GM19351 (cell line): ENCODE measurements around the gene WNK3.

Source experiments
- ATAC-seq: cut with Tn5 transposase; IDR thresholded peaks from one replicate; pipeline ENCODE4 v1.9.1; 2021; ENCODE audit warnings: mild to moderate bottlenecking, moderate library complexity; ENCODE audit not compliant: unreplicated experiment

WNK3 gene

GRCh38 chrX:54246866-54247265, 111.0 kb downstream of the WNK3 start:
- ATAC-seq, result no peak

GRCh38 chrX:54238588-54238987, 119.3 kb downstream of the WNK3 start:
- no peak for ATAC-seq

DNA sequence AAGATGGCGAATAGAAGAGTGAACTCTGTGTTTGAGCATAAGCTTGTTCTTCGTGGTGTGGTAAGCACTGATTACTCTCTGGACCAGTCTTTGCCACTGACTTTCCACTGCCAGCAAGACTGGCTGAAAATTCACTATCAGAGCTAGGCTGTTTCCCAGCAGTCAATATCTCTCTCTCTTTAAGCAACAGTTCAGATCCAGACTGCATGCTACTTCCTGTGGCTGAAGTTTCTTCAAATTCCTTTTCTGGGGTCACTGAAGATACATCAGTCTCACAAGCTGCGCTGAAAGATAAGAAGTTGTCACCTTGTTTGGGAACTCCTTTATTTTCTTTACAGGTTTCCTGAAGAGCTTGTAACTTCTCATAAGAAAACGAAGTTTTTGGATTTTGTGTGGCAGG, 120.8 kb downstream of the WNK3 start:
- ATAC-seq, result no peak

DNA sequence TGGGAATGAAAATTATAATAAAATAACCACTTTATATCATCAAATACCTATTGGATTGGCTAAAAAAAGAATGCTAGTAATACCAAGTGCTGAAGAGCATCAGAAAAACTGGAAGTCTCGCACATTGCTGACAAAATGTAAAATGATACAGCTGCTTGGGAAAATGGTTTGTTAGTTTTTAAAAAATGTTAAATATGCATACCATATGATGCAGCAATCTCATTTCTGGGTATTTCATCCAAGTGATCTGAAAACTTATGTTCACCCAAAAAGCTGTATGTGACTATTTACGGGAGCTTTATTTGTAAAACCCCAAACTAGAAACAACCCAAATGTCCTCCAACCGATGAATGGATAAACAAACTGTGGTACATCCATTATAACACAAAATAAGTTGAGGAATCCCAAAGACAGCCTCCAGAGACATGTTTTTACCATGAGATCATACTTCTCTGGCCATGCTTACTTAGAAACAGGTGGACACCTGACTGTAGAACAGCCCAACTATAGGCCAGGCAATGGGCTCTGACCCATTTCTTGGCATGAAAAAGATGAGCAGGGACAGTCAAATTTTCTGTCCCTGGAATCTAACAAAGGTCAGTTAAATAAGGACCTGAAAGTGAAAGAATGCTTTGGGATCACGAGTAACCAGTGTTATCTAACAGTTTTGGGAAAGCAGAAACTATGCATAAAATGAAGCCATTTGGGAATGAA, 127.3 kb downstream of the WNK3 start:
- ATAC-seq, result no peak

- no peak for ATAC-seq
Measured at GRCh38 chrX:54223581-54223980, 134.3 kb downstream of the WNK3 start.

GRCh38 chrX:54213603-54214002, 144.2 kb downstream of the WNK3 start:
- ATAC-seq, result no peak

DNA sequence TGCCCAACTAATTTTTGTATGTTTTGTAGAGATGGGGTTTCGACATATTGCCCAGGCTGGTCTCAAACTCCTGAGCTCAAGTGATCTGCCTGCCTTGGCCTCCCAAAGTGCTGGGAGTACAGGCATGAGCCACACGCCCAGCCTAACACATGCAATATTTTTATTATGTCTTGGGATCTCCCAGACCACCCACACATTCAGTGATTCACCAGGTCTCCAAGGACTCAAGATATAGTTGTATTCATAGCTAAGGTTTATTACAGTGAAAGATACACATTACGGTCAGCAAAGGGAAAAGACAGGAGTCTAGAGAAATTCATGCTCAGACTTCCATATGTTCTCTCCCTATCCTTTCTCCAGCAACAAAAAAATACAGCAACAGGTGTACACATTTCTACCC, 149.3 kb downstream of the WNK3 start:
- no peak for ATAC-seq

GRCh38 chrX:54198262-54198661, 159.6 kb downstream of the WNK3 start:
- no peak for ATAC-seq

DNA sequence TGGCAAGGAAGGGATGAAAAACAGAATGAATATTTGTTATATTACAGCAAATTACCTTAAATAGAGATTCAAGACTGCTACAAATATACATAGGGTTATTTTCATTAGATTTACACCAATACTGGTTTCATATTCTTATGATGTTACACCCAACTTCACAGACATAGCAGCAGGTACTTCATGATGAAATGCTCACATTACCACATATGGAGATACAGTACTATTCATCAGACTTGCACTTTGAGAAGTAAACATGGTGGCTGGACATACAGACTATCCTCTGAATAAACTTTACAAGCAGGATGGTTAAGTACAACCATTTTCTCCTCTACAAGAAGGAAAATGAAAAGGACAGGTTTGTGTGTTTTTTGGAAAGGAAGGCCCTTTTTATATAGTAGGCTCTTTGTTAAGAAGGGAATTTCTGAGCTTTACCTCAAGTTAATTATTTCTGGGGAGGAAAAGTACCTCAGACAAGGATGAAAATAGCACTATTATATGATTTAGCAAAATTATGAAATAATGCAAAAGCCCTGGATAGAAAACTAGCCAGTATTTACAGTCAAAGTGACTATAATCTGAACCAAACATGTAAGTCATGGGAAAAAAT, 162.8 kb downstream of the WNK3 start:
- no peak for ATAC-seq

DNA sequence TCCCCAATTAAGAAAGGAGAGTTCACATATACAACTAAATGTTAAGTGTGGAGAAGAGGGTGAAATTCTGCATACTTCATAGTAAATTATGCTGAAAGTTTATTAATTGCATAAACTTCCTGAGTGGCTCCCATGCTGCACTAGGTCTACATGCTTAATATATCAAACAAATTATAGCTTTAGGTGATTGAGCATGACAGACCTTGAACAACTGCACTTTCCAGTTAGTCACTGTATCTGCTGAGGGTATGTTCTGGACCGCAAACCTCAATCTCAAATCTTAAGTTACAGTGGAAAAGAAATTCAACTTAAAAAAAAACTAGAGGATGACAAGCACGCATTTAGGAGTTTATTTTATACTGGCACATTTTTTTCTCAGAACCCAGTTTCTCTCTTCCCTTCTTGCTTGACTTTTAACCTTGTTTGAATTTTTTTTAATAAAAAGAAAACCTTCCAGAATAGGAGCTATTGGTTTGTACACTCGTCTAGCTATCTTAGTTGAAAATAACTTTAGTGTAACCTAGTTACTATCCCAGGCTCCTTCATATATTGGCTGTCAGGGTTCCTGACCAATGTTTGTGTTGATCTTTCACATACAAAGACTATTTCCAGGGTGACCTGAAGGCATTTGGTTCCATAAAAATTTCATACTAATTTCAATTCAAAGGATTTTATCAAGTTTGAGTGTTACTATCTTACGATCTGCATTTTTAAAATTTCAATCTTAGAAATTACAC, 164.6 kb downstream of the WNK3 start:
- no peak for ATAC-seq

DNA sequence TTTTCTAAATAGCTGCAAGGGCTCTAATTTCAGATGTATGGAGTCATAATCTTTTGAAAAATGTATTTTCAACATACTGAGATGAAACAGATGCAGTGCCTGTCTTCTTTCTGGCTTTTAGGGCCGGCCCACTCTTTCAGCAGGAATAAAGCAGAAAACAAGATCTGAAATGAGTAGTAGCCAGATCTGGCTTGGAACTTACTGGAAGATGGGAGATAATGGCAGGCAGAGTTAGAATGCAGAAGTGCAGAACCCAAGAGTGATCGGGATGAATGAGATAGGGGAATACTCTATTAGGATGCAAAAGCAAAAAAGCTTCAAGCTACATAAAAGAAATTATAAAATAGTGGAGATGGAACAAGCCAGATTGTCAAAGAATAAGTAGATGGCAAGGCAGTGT, 173.4 kb downstream of the WNK3 start:
- no peak for ATAC-seq

DNA sequence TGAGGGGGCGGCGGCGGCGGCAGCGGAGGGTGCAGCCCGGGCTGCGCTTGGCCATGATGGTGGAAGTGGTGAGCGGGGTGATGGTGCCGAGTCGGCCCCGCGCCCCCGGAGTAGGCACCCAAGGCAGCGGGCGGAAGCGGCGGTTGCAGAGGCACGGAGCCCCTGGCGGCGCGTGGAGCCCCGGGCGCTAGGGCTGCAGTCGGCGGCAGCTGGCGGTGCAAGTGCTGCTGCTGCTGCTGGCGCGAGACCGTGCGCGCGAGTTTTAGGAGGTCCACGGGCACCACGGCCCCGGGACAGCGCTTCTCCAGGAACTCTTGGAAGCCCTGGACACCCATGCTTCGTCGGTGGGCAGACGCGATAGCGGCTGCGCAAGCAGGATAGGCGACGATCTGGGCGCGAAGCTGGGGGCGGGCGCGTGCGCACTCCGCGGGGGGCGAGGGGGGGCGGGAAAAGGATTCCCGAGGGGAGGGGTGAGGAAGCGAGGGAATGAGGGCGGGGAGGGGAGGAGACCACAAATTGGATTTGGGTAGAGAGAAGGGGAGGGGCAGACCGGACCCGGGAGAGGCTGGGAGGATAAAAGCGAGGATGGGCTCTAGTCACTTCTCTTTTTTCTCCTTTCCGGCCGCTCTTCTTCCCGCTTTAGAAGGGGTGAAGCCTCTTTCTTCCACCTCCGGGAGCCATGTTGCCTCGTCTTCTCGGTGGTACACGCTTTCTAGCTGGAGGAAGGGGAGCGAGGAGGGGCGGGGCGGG, 174.8 kb downstream of the WNK3 start, which contains the start of gene FAM120C:
Gene FAM120C (minus strand): TSS at position 391 of the 750 bp plus-strand sequence. CDS start 56 bp downstream, at position 335.
- ATAC-seq, result peak; percentile 37

DNA sequence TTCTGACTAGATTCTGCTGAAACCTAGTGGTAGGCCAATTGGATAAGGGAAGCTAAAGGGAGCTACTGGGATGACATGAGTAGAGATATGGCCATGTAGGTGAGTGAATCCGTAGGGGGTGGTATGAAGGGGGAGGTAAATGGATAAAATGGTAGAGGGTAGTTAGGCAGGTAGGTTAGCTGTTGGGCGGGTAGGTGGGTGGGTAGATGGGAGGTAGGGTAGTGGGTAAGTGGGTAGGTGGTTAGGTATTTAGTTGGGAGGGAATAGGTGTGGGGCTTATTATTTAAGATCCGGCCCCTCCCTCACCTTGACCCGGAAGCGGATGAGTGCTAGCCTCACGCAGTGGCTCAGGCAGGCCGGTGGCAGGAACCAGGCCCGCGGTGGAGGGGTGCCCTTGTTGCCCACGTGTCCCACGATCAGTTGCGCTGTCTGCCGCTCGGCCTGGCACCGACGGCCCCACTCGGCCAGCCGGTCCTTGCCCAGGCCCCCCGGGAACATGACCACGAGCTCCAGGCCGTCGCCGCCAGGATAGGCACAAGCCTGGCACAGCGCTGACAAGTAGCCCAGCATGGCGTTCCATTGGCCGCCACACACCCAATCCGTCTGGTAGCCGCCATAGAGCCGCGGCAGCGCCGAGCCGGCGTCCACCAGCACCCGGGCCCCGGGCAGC, 175.5 kb downstream of the WNK3 start:
- ATAC-seq, result peak; percentile 55

GRCh38 chrX:54181202-54181953, 176.5 kb downstream of the WNK3 start:
- ATAC-seq, result no peak

- no peak for ATAC-seq
Measured at GRCh38 chrX:54180403-54180802, 177.4 kb downstream of the WNK3 start.

GRCh38 chrX:54178100-54178940, 179.5 kb downstream of the WNK3 start:
- ATAC-seq, result no peak

DNA sequence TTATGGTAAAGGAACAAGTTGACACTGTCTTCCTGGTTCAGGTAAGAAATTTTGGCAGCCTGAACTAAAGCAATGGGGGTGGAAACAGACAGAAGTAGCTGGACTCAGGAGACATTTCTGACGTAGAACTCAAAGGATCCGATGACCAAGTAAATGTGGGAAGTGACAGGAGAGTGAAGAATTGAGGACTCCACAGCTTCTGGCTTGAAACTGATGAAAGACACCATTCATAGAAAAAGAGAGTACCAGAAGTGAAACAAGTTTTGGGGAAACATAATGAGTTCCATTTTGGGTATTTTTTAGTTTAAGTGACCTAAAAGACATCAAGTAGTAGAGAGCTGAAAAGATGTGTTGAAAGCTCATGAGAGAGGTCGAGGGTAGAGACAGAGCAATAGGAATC, 180.5 kb downstream of the WNK3 start:
- no peak for ATAC-seq

DNA sequence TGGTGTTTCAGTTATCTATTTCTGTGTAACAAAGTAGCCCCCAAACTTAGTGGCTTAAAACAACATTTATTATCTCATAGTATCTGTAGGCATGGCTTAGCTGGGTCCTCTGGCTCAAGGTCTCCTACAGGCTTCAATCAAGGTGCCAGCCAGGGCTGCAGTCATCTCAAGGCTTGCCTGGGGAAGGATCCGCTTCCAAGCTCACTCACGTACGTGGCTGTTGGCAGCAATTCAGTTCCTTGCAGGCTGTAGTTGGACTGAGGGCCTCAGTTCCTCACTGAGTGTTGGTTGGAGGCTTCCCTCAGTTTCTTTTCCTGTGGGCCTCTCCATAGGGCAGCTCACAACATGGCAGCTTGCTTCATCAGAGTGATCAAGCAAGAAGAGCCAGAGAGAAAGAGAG, 184.1 kb downstream of the WNK3 start:
- no peak for ATAC-seq

DNA sequence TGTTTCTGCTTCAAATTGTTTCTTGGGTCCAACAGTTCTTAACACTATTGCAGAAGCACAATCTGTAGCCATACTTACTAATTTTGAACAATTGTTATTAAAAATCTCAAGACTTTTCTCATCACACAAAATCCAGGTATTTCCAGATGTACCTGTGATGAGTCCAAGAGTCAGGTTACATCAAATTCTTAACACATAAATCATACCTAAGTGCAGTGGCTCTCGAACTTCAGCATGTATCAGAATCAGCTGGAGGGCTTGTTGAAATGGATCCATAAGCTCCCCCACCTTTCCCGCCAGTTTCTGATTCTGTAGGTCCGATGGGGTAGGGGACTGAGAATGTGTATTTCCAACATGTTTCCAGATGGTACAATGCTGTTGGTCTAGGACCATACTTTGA, 185.4 kb downstream of the WNK3 start:
- no peak for ATAC-seq
